HCT116 (cell line): ENCODE data around the gene TCF7L2. TPM values are rescaled to one million over a fixed set of nuclear protein-coding genes. Genes with fewer than 3 reads are reported as not detected.

Source experiments
- ATAC-seq: fragments of 200-7000 bp; cut with Tn5 transposase; 2 replicates; pipeline ENCODE4 v1.9.1; 2020; ENCODE audit warnings: mild to moderate bottlenecking, moderate library complexity
- BruUV-seq: library from RNA; stranded (reverse); fragments of 400-500 nt; replicated peaks from 2 replicates; lab custom pipeline; 2021; lab: Mats Ljungman, UMichigan
- CTCF ChIA-PET: fragments of 300-600 bp; sonication (Branson Sonifier 250); formaldehyde crosslinking; loops from one replicate; lab custom pipeline; 2021; ENCODE audit warnings: antibody characterized with exemption; lab: Charles Lee
- POLR2A ChIA-PET: fragments of 300-600, 350-600 bp; sonication (Branson Sonifier 250); formaldehyde crosslinking; loops from one replicate; lab custom pipeline; 2021; ENCODE audit warnings: antibody characterized with exemption; lab: Charles Lee
- RAD21 ChIA-PET, 2 experiments: fragments of 300-600 bp; sonication (Branson Sonifier 250); formaldehyde crosslinking; loops; one replicate each; lab custom pipeline; 2023; ENCODE audit warnings: low total read pairs in 2 of 2; ENCODE audit not compliant: uncharacterized antibody in 2 of 2, unreplicated experiment in 2 of 2, low non-redundant PET in 1 of 2; lab: Charles Lee
- DNase-seq: peaks from one replicate; pipeline ENCODE4 v3.0.0-alpha.2; 2010; ENCODE audit warnings: low read depth, low spot score
- H2AFZ ChIP-seq: fragments of 200-600 bp; shearing (Covaris generic), sonication (generic); 2 replicates; pipeline ENCODE4 v1.6.1; 2017; ENCODE audit warnings: low read depth, mixed run types, mixed read lengths, antibody characterized with exemption, low read length; ENCODE audit not compliant: poor library complexity, severe bottlenecking
- H3K27ac ChIP-seq: 2 replicates; pipeline ENCODE4 v1.5.1; 2012; ENCODE audit warnings: low read depth, low read length
- H3K27me3 ChIP-seq: fragments of 200-600 bp; sonication (generic); 2 replicates; pipeline ENCODE4 v1.6.1; 2016; ENCODE audit warnings: mixed run types, low read length, mixed read lengths; ENCODE audit not compliant: insufficient read depth
- H3K36me3 ChIP-seq, 2 experiments: fragments of 200-500 bp in 1 of 2; fragments of 200-600 bp in 1 of 2; sonication (Bioruptor generic) in 1 of 2; sonication (generic) in 1 of 2; 2 replicates each; pipeline versions ENCODE4 v1.5.1 to v1.6.1; 2014 to 2016; ENCODE audit warnings: low read length in 2 of 2, inconsistent platforms in 1 of 2, mixed read lengths in 1 of 2, mixed run types in 1 of 2; ENCODE audit not compliant: insufficient read depth in 2 of 2, control insufficient read depth in 1 of 2
- H3K4me1 ChIP-seq, 2 experiments: fragments of 200-600 bp in 1 of 2; sonication (generic) in 1 of 2; 2 replicates each; pipeline versions ENCODE4 v1.5.1 to v1.6.1; 2012 to 2017; ENCODE audit warnings: low read length in 2 of 2, inconsistent platforms in 1 of 2, mild to moderate bottlenecking in 1 of 2, mixed read lengths in 1 of 2, mixed run types in 1 of 2, moderate library complexity in 1 of 2; ENCODE audit not compliant: insufficient read depth in 2 of 2, control insufficient read depth in 1 of 2
- H3K4me2 ChIP-seq: fragments of 200-600 bp; sonication (generic); 2 replicates; pipeline ENCODE4 v1.6.1; 2017; ENCODE audit warnings: mixed run types, low read length, mixed read lengths
- H3K4me3 ChIP-seq, 2 experiments: fragments of 200-600 bp in 1 of 2; sonication (generic) in 1 of 2; replicated peaks in 1 of 2; 2 replicates each; pipeline ENCODE4 v1.5.1; 2011 to 2016; ENCODE audit warnings: low read length in 2 of 2, control low read depth in 1 of 2, low read depth in 1 of 2, mild to moderate bottlenecking in 1 of 2, mixed read lengths in 1 of 2, mixed run types in 1 of 2
- H3K79me2 ChIP-seq: fragments of 200-600 bp; sonication (generic); 2 replicates; pipeline ENCODE4 v1.6.1; 2017; ENCODE audit warnings: mild to moderate bottlenecking, mixed run types, low read length, moderate library complexity, mixed read lengths; ENCODE audit not compliant: insufficient read depth
- H3K9ac ChIP-seq: fragments of 200-600 bp; sonication (generic); 2 replicates; pipeline ENCODE4 v1.6.1; 2016; ENCODE audit warnings: low read length, mixed read lengths
- H3K9me2 ChIP-seq: fragments of 200-600 bp; sonication (generic), shearing (Covaris generic); 2 replicates; pipeline ENCODE4 v1.6.1; 2017; ENCODE audit warnings: mixed run types, mild to moderate bottlenecking, moderate library complexity; ENCODE audit not compliant: insufficient read depth
- H3K9me3 ChIP-seq, 2 experiments: fragments of 200-500 bp in 1 of 2; fragments of 200-600 bp in 1 of 2; sonication (Bioruptor generic) in 1 of 2; sonication (generic) in 1 of 2; 2 replicates each; pipeline ENCODE4 v1.6.1; 2014 to 2017; ENCODE audit warnings: low read length in 2 of 2, mixed read lengths in 2 of 2, inconsistent platforms in 1 of 2, low read depth in 1 of 2, mild to moderate bottlenecking in 1 of 2, mixed run types in 1 of 2, moderate library complexity in 1 of 2; ENCODE audit not compliant: control insufficient read depth in 1 of 2, insufficient read depth in 1 of 2
- H4K20me1 ChIP-seq: fragments of 200-600 bp; sonication (generic), shearing (Covaris generic); 2 replicates; pipeline ENCODE4 v1.6.1; 2017; ENCODE audit warnings: mixed run types, mild to moderate bottlenecking, moderate library complexity; ENCODE audit not compliant: insufficient read depth
- CBX3 ChIP-seq: IDR thresholded peaks from 2 replicates; pipeline ENCODE4 v1.6.1; 2012; ENCODE audit warnings: low read depth
- EGR1 ChIP-seq: IDR thresholded peaks from 2 replicates; pipeline ENCODE4 v1.6.1; 2012; ENCODE audit warnings: low read depth
- ELF1 ChIP-seq: IDR thresholded peaks from 2 replicates; pipeline ENCODE4 v1.6.1; 2012; ENCODE audit warnings: low read depth, borderline replicate concordance
- EZH2phosphoT487 ChIP-seq: fragments of 200-600 bp; IDR thresholded peaks from 2 replicates; pipeline ENCODE4 v1.6.1; 2018; ENCODE audit warnings: antibody characterized with exemption, borderline replicate concordance
- FOSL1 ChIP-seq: IDR thresholded peaks from 2 replicates; pipeline ENCODE4 v1.6.1; 2012; ENCODE audit warnings: low read depth
- JUND ChIP-seq: IDR thresholded peaks from 2 replicates; pipeline ENCODE4 v1.6.1; 2012
- POLR2A ChIP-seq: IDR thresholded peaks from 2 replicates; pipeline ENCODE4 v1.7.0; 2011; ENCODE audit warnings: borderline replicate concordance; ENCODE audit not compliant: insufficient read depth, insufficient read length; ENCODE audit errors: extremely low read depth
- POLR2AphosphoS5 ChIP-seq: IDR thresholded peaks from 2 replicates; pipeline ENCODE4 v1.6.1; 2011; ENCODE audit warnings: mild to moderate bottlenecking, low read depth, low read length, moderate library complexity
- RAD21 ChIP-seq: IDR thresholded peaks from 2 replicates; pipeline ENCODE4 v1.6.1; 2012; ENCODE audit warnings: low read depth, mild to moderate bottlenecking
- SIN3A ChIP-seq: IDR thresholded peaks from 2 replicates; pipeline ENCODE4 v1.6.1; 2012; ENCODE audit warnings: low read depth
- YY1 ChIP-seq: IDR thresholded peaks from 2 replicates; pipeline ENCODE4 v1.6.1; 2011; ENCODE audit warnings: low read length, low read depth, moderate library complexity, mild to moderate bottlenecking; ENCODE audit not compliant: insufficient replicate concordance; ENCODE audit errors: extremely low read depth
- ZFX ChIP-seq: fragments of 450-650 bp; IDR thresholded peaks from 2 replicates; pipeline ENCODE4 v1.6.1; 2017
- ZNF274 ChIP-seq: fragments of 200-500 bp; sonication (Bioruptor generic); IDR thresholded peaks from 2 replicates; pipeline ENCODE4 v1.6.1; 2014; ENCODE audit warnings: mild to moderate bottlenecking, low read depth, low read length, inconsistent platforms
- intact Hi-C: fragments of 100-400 bp; cut with micrococcal nuclease; formaldehyde crosslinking; loops from 2 replicates; pipeline ENCODE4 v1.10.0; 2022
- total RNA-seq: library from RNA; stranded (reverse); gene quantifications from one replicate; pipeline ENCODE4 v1.2.1, GENCODE V29; 2021; ENCODE audit not compliant: unreplicated experiment
- TF ChIP-seq, protein P1 (sequence below): IDR thresholded peaks from 2 replicates; pipeline ENCODE4 v1.6.1; 2011; ENCODE audit warnings: mild to moderate bottlenecking, low read length, moderate library complexity; ENCODE audit not compliant: insufficient replicate concordance; ENCODE audit errors: extremely low read depth
- TF ChIP-seq, protein P2 (sequence below): IDR thresholded peaks from 2 replicates; pipeline ENCODE4 v1.6.1; 2012

The TCF7L2 gene
- total RNA-seq, 1 experiment from 2014 or later, result 164 TPM

DNA sequence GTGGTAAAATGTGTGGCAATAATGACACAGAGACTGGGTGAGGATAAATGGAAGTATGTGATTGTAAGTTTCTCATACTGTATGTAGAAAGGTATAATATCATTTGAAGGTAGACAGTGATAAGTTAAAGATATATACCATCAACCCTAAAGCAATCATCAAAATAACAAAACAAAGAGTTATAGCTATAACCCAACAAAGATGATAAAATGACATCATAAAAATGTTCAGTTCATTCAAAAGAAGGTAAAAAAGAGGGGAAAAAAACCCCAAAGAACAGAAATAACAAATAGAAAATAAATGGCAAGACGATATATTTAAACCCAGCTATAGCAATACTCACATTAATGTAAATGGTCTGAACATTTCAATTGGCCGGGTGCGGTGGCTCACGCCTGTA is 17.4 kb upstream of the TCF7L2 start:
- intact Hi-C loops, result no loop called here
- Histone ChIP-seq H3K9me2 (no peaks in the 10 kb centered on the region), H3K9me3 (no peaks in the 10 kb centered on the region), H2AFZ (no peak overlapping the region), H3K4me3 (no peak overlapping the region), H4K20me1 (no peaks in the 10 kb centered on the region), H3K27me3 (no peaks in the 10 kb centered on the region), H3K27ac (no peak overlapping the region), H3K4me1 (peaks cover 0 to 5% of the 10 kb centered on the region in 2 experiments; a peak in 1 of 4 replicates), H3K9ac (no peak overlapping the region), H3K79me2 (no peaks in the 10 kb centered on the region), H3K36me3 (no peaks in the 10 kb centered on the region), H3K4me2 (no peak overlapping the region)
- no TSS peak for BruUV-seq
- ChIA-PET POLR2A (no interaction called here), RAD21 (no interaction called here), CTCF (no interaction called here)
- ATAC-seq, result no peak
- TF ChIP-seq, protein P1, sequence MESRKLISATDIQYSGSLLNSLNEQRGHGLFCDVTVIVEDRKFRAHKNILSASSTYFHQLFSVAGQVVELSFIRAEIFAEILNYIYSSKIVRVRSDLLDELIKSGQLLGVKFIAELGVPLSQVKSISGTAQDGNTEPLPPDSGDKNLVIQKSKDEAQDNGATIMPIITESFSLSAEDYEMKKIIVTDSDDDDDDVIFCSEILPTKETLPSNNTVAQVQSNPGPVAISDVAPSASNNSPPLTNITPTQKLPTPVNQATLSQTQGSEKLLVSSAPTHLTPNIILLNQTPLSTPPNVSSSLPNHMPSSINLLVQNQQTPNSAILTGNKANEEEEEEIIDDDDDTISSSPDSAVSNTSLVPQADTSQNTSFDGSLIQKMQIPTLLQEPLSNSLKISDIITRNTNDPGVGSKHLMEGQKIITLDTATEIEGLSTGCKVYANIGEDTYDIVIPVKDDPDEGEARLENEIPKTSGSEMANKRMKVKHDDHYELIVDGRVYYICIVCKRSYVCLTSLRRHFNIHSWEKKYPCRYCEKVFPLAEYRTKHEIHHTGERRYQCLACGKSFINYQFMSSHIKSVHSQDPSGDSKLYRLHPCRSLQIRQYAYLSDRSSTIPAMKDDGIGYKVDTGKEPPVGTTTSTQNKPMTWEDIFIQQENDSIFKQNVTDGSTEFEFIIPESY, result no peak
- TF ChIP-seq YY1, result no peak
- TF ChIP-seq POLR2AphosphoS5, result no peak
- TF ChIP-seq JUND, result no peak
- TF ChIP-seq SIN3A, result no peak
- TF ChIP-seq CBX3, result no peak
- TF ChIP-seq POLR2A, result no peak
- TF ChIP-seq ZFX, result no peak
- no peak for DNase-seq

DNA sequence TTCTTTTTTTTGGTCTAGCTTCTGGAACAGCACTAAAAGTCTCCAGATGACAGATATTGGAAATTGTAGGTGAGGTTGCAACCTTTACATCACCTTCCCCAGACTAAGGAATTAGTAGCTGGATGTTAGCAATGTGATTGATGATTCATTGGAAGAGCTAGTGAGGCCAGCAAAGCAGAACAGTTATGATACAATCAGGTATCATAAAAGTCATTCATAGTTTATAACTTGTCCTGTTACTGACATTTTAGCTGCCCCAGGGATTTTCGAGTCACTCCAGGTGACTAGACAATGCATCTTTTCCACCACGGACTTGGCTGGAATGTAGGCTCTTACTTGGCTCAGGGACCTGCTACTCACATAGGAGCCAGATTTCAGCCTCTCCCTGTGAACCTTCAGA is 15.9 kb upstream of the TCF7L2 start:
- POLR2A ChIA-PET, result no interaction called here
- no peaks in the 10 kb centered on the region for H3K79me2 ChIP-seq
- no peaks in the 10 kb centered on the region for H3K9me3 ChIP-seq
- BruUV-seq, result no TSS peak
- no peak for TF ChIP-seq EGR1
- no peak for TF ChIP-seq ZNF274
- TF ChIP-seq SIN3A, result no peak
- TF ChIP-seq RAD21, result no peak
- TF ChIP-seq FOSL1, result peak; percentile 22; the same call in 1 of the 2 replicates
- TF ChIP-seq, protein P1, result no peak
- TF ChIP-seq EZH2phosphoT487, result no peak
- TF ChIP-seq, protein P2, sequence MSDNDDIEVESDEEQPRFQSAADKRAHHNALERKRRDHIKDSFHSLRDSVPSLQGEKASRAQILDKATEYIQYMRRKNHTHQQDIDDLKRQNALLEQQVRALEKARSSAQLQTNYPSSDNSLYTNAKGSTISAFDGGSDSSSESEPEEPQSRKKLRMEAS, result no peak
- no peak for TF ChIP-seq ELF1
- H3K4me3 ChIP-seq, result no peak overlapping the region
- H3K27ac ChIP-seq, result no peak overlapping the region
- no peak overlapping the region for H3K4me2 ChIP-seq
- CTCF ChIA-PET, result no interaction called here
- RAD21 ChIA-PET, result no interaction called here
- H3K27me3 ChIP-seq, result no peaks in the 10 kb centered on the region
- ATAC-seq (peak; percentile 18), DNase-seq (no peak)
- H2AFZ ChIP-seq, result no peak overlapping the region
- no peaks in the 10 kb centered on the region for H4K20me1 ChIP-seq
- no peaks in the 10 kb centered on the region for H3K36me3 ChIP-seq
- no peaks in the 10 kb centered on the region for H3K9me2 ChIP-seq
- intact Hi-C loops, result no loop called here
- peaks cover 0 to 5% of the 10 kb centered on the region in 2 experiments; a peak in 1 of 4 replicates for H3K4me1 ChIP-seq
- no peak overlapping the region for H3K9ac ChIP-seq
